Suppressor macrophage treated with lipopolysaccharide for 4 hours (primary cell): Measurements from ENCODE around the gene CRNN.
A peak's percentile ranks its signal among the peaks of the same experiment; 100 is the strongest.

Source experiments
- DNase-seq: peaks from one replicate; pipeline ENCODE4 v3.0.0-alpha.2; 2020

The CRNN gene

DNA sequence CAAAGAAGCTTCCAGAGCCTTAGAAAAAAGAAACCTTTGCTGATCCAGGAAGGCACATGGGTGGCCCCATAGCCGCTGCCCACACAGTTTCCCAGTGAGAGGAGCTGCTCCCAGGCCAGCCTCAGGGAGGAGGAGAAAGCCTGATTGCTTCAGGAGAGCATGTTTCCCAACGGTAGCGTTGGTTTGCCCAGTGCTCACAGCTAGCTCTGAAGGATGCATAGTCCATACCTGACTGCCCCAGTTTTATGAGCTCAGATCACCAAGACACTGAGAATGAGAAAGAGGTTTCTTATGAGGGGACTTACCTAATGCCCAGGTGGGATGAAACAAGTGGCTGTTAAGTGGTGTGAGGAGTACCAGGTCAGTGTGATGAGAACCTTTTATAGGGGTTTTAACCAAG lies at the start of gene CRNN:
Gene CRNN, minus strand, starts transcription at position 355 of the 400 bp plus-strand sequence. CDS start 2,030 bp downstream, outside the sequence.
- no peak for DNase-seq

DNA sequence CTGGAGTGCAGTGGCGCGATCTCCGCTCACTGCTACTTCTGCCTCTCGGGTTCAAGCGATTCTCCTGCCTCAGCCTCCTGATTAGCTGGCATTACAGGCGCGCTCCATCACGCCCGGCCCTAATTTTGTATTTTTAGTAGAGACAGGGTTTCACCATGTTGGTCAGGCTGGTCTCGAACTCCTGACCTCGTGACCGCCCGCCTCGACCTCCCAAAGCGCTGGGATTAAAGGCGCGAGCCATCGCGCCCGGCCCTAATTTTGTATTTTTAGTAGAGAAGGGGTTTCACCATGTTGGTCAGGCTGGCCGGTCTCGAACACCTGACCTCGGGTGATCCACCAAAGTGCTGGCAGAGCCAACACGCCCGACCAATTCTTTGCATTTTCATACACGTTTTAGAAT lies 48.6 kb upstream of the CRNN start:
- DNase-seq, result no peak

DNA sequence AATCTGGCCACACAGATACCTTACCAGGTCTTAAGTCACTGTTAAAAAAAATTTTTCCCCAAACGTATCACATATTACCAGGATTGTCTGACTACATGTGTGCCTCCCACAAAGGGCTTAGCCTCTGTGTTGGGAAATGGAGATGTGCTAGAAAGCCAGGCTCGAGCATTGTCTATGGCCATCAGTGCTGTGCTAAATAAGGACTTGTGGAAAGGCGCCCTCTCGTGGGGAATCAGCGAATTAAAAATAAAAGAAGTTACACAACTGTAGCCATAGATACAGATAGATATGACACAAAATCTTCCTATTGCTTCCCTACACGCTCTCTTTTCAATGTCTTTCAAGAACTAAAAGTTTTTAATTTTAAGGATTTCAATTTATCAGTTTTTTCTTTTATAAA lies 47.5 kb upstream of the CRNN start:
- peak; percentile 77 for DNase-seq

DNA sequence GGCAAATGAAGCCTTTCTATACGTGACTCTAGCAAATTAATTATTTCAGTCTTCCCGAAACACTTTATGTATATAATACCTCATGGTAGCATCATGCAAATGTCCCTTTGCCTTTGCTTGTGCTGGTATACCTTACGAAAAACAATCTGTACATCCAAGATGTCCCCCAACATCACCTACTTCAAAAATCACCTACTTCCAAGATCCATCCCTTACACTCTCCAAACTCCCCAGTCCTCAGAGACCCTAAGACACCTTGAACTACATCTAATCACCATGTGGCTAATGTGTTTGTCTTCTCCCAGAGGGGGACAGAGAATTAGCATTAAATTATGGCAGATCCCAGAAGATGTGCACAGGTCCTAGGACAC lies 46.5 kb upstream of the CRNN start:
- no peak for DNase-seq

DNA sequence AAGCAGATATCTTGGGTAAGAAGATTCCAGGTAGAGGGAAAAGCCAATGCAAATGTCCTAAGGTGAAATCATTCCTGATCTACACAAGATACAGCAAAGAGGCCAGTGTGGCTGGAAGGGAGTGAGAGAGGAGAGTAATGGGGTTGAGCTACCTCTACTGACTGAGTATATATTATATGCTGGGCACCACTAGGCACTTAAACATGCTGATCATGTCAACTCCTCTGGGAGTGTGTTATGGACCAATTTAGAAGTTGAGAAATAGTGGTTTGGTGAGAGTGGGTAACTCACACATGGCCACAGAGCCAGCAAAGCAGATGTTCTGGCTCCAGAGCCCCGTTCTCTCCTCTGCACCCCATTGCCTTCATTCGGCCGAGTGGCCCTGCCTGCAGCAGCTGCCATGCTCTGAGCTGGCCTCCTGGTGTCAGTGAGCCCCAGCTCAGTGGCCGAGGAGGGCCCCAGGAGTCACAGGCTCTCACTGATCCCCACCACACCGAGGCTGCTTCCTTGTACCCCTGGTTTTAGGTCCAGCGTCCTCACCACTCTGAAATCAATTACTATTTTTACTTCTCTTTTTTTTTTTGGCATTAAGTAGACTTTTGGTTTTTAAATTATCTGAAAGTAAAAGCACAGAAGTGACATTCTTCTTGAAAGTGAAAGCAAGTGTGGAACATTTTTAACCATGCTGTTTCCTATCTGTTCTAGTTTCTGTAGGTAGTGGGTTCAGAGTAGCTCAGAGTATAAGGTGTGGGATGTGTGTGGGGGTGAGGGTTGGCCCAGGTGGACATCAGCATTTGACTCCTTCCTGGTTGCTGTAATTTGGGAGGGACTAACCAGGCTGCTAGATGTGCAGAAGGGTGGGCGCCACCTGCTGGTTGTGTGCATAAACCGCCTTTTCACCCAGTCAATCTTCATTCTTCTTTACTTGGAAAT lies 45.8 kb upstream of the CRNN start:
- peak; percentile 59 for DNase-seq

DNA sequence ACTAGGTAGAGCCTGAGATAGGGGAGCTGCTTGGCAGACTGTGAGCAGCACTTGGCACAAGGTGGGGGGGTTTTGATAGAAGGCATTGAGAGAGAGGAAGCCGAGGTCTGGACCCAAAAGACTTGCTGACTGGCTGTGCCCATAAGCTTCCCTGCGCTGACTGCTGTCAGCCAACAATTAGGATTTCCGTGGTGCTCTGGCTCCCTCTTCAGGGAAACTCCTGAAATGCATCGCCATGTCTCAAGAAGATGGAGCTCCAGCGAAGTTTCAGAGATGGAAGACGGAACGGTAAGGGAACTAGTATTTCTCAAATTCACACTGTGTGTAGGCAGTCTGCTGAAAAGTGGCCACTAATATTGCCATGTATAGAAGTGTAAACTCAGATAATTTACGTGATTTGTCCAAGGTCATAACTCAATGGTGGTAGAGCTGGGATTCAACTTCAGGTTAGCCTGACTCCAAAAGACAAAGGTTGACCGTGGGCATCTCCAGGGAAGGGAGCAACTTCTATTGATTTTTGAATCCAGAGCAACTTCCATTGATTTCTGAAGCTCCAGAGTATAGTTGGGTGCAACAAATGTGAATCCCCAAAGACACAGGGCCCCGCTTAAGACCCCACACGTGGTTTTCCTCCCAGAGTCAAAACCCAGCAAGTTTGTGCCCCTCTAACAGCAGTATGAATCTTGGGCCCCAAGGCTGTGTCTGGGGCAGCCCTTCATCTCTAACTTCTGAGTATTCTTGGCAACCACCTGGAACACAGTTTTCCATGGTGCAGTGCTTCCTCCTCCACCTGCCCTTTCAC lies 44.5 kb upstream of the CRNN start:
- DNase-seq, result peak; percentile 89

DNA sequence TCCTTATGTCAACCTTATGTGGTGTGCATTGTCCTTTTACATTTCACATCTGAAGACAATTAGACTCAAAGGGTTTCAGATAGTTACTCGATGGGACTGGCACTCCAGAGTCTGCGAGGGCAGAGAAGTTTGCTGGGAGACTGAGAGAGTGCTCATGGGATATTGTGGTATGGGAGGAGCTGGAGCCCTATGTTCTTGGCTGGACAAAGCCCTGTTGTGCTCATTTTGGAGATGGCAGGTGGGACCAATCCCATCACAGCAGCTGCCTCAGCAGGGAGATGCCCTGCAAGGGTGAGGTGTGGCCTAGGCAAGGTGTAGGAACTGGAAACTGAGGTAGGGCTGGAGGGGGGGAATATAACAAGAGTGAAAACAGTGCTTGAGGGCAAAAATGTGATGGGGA lies 43.5 kb upstream of the CRNN start:
- no peak for DNase-seq

DNA sequence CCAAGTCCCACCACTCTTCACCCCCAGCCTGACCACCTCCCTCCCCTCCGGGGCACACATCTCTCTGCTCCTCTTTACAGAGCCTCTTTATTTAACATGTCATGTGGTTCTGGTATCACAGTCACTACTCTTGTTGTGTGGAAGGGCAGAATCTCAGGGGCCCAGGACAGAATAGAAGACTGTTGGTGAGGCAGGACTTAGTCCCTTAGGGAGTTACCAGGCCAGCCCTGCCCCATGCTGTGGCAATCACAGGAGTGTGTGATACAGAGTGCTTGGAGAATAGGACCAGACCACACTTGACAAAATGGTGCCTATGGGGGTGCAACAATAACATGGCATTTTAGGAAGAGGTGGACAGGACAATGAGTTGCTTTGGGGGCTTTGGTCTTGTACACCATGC lies 43.0 kb upstream of the CRNN start:
- no peak for DNase-seq

DNA sequence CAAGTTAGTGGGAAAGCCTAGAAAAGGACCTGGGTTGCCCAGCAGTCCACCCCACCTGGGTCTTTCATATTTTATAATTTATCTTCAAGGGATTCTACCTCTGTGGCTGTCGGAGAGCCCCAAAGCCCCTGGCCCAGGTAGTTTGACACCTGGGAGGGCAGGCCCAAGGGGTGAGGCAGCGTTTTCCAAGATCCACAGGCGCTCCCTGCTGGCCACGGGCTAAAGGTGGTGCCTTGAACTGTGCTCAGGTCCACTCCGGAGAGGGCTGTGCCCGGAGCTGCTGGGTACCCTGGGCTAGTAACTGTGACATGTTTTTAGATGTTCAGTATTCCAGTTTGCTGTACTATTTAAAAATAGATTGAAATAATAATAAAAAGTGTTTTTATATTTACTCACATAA lies 37.2 kb upstream of the CRNN start:
- no peak for DNase-seq

DNA sequence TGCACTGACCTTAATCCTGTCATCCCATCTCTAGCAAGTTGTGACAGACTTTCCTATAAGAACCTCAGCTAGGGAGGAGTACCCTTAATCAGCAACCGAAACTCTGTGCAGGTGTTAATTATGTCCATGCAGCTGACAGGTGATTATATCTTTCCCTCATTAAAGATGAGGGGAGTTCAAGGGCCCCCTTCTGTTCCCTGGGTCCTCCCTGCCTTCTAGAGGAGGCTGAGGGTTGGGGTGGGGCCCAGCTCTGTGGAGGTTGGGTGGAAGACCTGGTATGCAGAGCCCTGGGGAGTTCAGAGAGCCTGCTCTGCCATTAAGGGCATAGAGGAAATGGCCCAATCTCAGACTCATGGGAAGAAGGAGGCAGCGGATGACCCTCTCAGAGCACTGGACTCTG lies 35.6 kb upstream of the CRNN start:
- DNase-seq, result no peak

DNA sequence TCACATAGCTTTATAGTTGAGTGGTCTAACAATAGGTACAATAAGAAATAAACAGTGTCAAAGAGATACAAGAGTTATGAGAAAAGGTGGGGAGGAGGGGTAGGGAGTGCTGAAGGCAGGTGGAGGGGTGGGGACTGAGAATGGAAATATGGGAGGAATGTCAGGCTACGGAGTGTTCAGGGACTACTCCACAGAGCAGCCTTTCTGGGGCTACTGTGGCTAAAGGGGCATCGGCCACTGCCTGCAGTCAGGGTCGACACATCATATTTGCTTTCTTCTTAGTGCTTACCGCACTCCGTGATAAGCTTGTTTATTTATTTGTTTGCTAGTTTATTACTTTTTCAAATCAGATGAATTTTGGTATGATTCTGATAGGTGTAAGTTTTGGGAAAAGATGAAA lies 34.4 kb upstream of the CRNN start:
- no peak for DNase-seq

DNA sequence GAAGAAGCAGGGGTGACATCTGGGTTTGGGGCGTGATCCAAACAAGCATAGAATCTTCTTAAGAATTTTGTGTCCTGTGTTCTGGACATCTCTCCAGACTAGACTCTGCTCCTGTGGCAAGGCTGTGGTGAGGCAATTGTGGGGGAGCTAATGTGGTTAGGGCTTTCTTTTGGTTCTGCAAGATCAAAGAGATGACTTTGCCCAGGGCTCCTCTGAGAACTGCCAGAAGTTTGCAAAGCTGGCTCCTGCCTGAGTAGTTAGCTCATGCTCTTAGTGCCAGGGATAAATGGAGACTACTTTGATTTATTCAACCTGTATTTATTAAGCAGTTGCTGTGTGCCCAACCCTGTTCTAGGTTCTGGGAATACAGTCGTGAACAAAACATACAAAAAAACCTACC lies 34.0 kb upstream of the CRNN start:
- no peak for DNase-seq

DNA sequence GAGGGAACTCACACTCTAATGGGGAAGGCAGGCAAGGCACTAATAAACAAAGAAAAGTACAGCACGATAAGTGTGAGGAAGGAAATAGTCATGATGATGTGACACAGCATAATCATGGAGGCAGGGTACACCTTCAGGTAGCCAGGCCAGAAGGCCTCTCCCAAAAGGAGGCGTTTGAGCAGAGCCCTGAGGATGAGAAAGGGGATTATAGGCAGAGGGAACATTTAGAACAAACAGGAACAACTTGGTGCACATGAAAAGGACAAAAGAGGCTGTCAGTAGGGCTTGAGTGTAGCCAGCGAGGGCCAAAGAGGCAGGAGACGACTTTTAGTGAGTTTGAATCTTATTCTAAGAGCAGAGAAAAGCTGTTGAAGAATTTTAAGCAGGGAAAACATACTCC lies 33.4 kb upstream of the CRNN start:
- DNase-seq, result no peak

DNA sequence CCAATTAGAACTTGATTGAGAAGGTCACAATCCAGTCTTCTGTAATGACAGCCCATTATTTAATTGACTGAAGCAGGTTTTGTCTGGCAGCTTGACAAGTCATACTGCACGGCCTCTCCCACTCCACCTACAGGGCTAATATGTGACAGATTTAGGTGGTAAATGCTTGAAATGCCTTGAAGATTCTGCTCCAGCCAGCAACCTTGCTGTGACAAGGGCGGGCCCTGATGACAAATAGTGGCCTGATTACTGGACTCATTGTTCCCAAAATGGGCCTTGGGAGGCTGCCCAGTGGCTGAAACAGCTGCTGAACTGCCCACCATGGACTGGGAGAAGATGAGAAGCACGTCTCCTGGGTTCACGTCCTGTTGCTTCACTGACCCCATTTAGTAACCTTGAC lies 30.0 kb upstream of the CRNN start:
- no peak for DNase-seq

DNA sequence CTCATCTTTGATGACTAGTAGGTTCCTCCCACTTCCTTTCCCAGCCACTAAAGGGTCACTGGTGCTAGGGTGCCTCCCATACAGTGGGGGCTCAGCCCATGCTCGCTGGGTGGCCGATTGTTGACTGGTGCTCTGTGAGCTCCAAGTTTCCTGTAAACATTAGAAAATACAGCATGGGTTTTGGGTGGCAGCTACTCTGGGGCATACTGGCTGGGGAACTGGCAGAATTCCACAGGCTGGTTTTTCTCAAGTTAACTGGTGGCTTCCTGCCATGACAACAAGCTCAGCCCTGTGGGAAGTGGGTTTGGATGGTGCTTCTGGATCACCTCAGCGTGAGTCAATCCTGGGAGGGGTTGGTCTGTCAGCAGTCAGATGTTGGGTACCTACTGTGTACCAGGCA lies 28.7 kb upstream of the CRNN start:
- DNase-seq, result no peak

DNA sequence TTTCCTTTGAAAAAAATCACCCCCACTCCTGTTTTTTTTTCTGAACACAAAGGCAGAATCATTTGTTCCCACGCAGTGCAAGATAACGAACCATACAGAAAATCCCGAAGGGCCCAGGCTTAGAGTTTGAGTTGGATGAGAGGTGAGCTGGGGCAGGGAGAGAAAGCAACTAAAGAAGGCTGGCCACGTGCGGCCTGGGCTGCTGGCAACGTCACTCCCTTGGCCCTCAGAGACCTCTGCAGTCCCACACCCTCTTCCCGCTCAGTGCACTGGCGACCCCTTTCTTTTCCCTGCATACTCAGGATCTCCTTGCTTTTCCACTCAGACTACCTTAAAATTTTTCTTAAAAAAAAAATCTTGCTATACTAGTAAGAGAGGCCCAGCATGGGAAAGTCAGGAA lies 28.2 kb upstream of the CRNN start:
- no peak for DNase-seq

DNA sequence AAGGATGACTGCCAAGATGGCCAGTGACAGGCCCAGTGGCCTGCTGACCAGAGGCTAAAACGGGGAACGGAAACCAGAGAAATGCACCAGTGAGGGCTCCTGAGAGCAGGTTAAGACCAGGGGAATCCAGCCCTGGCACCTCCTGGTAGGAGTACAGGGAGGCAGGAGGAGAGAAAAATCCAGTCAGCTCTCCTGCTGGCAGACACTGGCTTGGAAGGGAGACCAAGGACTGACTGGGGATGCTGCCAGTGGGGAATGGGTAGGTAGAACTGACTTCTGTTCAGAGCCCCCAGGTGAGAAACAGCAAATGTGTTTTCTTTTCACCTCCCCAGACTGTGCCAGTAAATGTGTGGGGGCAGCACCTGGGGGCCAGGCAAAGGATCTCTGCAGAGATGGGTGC lies 27.7 kb upstream of the CRNN start:
- no peak for DNase-seq

DNA sequence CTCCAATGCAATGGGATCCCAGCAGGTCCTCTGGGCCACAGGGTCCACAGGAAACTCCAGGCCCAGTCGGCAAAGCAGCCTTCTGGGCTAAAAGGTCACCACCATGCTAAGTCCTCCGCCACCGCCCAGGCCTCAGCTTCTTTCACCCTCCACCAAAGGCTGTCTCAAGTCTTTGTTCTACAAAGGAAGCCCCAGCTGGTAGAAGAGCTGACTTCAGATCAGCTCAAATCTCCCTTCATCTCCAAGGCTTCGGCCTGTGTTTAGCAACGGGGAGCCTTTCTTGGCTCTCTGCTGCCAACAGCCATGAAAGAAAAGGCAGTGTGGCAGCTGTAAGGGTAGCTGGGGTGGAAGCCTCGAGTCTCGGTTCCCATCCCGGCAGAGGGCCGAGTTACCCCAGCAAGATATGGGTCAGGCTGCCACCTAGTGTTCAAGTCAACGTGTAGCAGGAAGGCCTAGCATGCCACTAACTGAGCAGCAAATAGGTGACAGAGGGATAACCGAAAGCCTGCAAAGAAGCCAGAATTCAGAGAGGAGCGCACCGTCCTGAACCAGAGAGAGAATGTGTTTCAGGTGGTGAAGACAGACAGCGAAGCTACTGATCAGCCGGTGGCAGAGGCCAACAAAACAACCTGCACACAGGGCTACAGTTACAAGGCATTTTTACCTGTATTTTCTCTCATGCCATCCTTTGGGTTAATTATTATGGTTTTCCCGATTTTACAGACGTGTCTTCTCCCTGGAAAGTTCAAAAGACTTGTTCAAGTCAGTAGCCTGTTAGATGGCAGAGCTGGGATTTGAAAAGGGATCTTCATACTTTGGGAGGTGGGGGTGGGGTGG lies 26.8 kb upstream of the CRNN start:
- DNase-seq, result peak; percentile 79

DNA sequence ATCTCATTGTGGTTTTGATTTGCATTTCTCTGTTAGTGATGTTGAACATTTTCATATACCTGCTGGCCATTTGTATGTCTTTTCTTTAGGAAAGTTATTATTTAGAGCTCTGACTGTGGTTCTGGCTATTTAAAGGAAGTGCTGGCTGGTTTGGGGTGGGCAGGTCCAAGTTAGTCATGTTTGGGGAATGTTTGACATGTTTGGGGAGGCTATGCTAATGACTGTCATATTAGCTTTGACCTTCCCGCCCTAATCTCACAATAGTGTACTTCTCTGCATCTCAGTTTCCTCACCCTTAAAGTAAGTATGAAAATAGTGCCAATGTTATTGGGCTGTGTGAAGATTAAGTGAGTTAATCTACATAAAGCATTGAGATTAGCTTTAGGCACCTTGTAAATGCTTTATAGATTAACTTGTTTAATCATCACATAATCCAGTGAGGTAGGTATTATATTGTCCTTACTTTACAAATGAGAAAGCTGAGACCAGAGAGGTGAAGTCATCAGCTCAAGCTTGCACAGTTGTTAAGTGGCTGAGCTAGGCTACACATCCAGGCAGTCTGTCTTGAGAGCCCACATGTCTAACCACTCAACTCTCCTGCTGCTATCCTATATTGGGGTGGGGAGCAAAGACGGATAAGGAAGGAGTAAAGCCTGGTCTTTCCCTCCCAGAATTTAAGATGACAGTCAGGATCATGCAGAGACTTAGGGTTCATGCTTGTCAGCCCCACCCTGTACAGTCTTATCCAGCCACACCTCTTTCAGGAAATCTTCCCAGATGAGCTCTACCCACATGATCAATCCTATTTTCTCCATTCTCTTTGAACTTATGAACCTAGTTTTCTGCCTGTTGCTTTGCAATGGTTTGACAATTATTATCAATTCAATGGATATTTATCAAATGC lies 22.8 kb upstream of the CRNN start:
- no peak for DNase-seq

DNA sequence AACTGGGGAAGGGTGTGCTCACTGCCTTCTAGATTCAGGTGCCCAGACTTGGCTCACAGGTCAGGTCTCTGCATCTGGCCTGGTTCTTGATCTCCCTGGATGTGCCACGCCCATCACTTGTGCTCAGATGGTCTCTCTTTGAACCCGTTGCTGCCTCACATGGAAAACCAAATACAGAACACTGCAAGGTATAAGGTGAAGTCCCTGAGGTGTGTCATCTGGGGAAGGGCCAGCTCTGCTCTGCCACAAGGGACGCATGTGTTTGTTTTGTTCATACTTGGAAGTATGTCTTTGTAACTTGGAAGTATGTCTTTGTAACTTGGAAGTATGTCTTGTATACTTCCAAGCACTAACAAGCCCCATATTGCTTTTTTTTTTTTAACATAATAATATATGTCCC lies 13.4 kb upstream of the CRNN start:
- DNase-seq, result no peak

DNA sequence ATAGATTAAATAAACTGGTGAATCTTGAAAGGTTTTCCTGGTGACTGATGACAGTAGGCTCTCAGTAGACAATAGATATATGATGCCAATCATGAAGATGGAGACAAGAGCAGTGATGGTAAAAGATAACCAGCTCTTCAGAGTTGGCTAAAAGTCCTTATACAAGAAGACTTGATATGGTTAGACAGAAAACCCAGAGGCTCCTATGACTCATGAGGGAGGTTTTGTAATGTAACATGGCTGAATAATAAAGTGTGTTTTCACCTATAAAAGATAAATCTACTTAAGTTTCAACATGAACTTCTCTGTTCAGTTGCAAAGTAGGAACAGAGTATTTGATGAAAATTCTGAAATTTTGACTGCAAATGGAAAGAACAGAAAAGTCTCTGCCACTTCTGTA lies 12.7 kb upstream of the CRNN start:
- DNase-seq, result no peak

DNA sequence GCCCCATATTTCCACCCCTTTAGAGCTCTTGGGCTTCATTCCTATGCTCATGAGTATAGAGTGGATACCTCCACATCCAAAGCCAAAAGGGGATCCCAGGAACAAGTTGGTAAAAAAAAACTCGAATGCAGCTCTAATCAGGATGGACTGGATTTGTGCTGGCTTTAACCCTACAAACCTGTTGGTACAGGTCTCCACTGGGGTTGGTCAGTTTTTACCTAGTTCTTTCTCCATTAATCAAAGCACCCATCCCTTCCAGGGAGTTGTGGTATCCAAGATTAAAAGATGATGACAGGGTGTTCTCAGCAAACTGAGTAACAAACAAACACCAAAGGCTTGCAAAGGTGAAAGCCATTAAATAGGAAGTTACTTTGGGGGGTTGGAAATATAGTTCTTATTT lies 5.9 kb upstream of the CRNN start:
- DNase-seq, result no peak
